CD14-positive monocyte (primary cell): ENCODE measurements around the gene PKP2. TPM values are rescaled to one million over a fixed set of nuclear protein-coding genes. Genes with fewer than 3 reads are reported as not detected.

Experiments
- DNase-seq, 3 donors: peaks; one replicate each; pipeline ENCODE4 v3.0.0-alpha.2; 2011 to 2022
- H2AFZ ChIP-seq: 2 replicates; pipeline ENCODE4 v1.6.0; 2012; ENCODE audit warnings: mild to moderate bottlenecking, low read depth, low read length, inconsistent platforms; ENCODE audit not compliant: insufficient read depth, poor library complexity, severe bottlenecking
- H3K27ac ChIP-seq, 2 donors: 1 replicate in 1 of 2; 2 replicates in 1 of 2; pipeline ENCODE4 v1.5.1; 2012 to 2013; ENCODE audit warnings: low read length in 2 of 2, control low read depth in 1 of 2, inconsistent platforms in 1 of 2, low read depth in 1 of 2, mild to moderate bottlenecking in 1 of 2
- H3K27me3 ChIP-seq, 2 donors: one replicate each; pipeline versions ENCODE4 v1.6.0 to v1.6.1; 2011 to 2013; ENCODE audit warnings: low read length in 2 of 2; ENCODE audit not compliant: control insufficient read depth in 2 of 2, insufficient read depth in 2 of 2
- H3K36me3 ChIP-seq, 2 donors: replicated peaks in 1 of 2; 1 replicate in 1 of 2; 2 replicates in 1 of 2; pipeline versions ENCODE4 v1.5.1 to v1.6.1; 2012 to 2013; ENCODE audit warnings: low read length in 2 of 2, control low read depth in 1 of 2, inconsistent platforms in 1 of 2, mild to moderate bottlenecking in 1 of 2; ENCODE audit not compliant: insufficient read depth in 2 of 2, control insufficient read depth in 1 of 2
- H3K4me1 ChIP-seq, 2 donors: 1 replicate in 1 of 2; 2 replicates in 1 of 2; pipeline versions ENCODE4 v1.5.1 to v1.6.1; 2012 to 2013; ENCODE audit warnings: low read length in 2 of 2, control low read depth in 1 of 2, inconsistent platforms in 1 of 2, mild to moderate bottlenecking in 1 of 2, moderate library complexity in 1 of 2; ENCODE audit not compliant: insufficient read depth in 2 of 2, control insufficient read depth in 1 of 2
- H3K4me2 ChIP-seq: replicated peaks from 2 replicates; pipeline ENCODE3; 2012; ENCODE audit warnings: low read length, moderate library complexity, mild to moderate bottlenecking; ENCODE audit not compliant: poor library complexity, severe bottlenecking; ENCODE audit errors: extremely low read depth
- H3K4me3 ChIP-seq, 3 experiments: fragments of 200-600 bp in 1 of 3; sonication (generic) in 1 of 3; replicated peaks in 1 of 3; 1 replicate in 2 of 3; 2 replicates in 1 of 3; pipeline ENCODE4 v1.5.1; 2011 to 2013; ENCODE audit warnings: low read length in 3 of 3, mild to moderate bottlenecking in 3 of 3, control low read depth in 2 of 3, low read depth in 2 of 3, inconsistent platforms in 1 of 3, moderate library complexity in 1 of 3
- H3K79me2 ChIP-seq: 2 replicates; pipeline ENCODE4 v1.6.0; 2012; ENCODE audit warnings: mild to moderate bottlenecking, control low read depth, inconsistent platforms, low read length, moderate library complexity; ENCODE audit not compliant: insufficient read depth
- H3K9ac ChIP-seq: 2 replicates; pipeline ENCODE4 v1.6.0; 2017; ENCODE audit warnings: low read length, mild to moderate bottlenecking; ENCODE audit not compliant: insufficient read depth, poor library complexity, severe bottlenecking
- H3K9me3 ChIP-seq, 2 donors: replicated peaks in 1 of 2; 1 replicate in 1 of 2; 2 replicates in 1 of 2; pipeline versions ENCODE4 v1.5.1 to v1.6.1; 2012 to 2013; ENCODE audit warnings: low read length in 2 of 2, control low read depth in 1 of 2; ENCODE audit not compliant: control insufficient read depth in 1 of 2, insufficient read depth in 1 of 2
- H4K20me1 ChIP-seq: 2 replicates; pipeline ENCODE4 v1.6.0; 2012; ENCODE audit warnings: mild to moderate bottlenecking, low read length, control low read depth, moderate library complexity; ENCODE audit not compliant: insufficient read depth
- H3K27ac Mint-ChIP-seq, 7 donors: one replicate each; pipeline ENCODE4 v1.8.0; 2020; ENCODE audit warnings: mild to moderate bottlenecking in 7 of 7, mixed read lengths in 7 of 7, moderate library complexity in 6 of 7, inconsistent platforms in 2 of 7
- H3K27me3 Mint-ChIP-seq, 3 donors: one replicate each; pipeline ENCODE4 v1.8.0; 2021 to 2022; ENCODE audit warnings: low read depth in 3 of 3, mild to moderate bottlenecking in 3 of 3, mixed read lengths in 3 of 3, moderate library complexity in 3 of 3, inconsistent platforms in 1 of 3
- H3K36me3 Mint-ChIP-seq, 2 donors: one replicate each; pipeline ENCODE4 v1.8.0; 2020; ENCODE audit warnings: mixed read lengths in 2 of 2, inconsistent platforms in 1 of 2, mild to moderate bottlenecking in 1 of 2
- H3K4me1 Mint-ChIP-seq: one replicate; pipeline ENCODE4 v1.8.0; 2020; ENCODE audit warnings: mild to moderate bottlenecking, mixed read lengths
- H3K4me3 Mint-ChIP-seq, 2 donors: one replicate each; pipeline ENCODE4 v1.8.0; 2020; ENCODE audit warnings: mild to moderate bottlenecking in 2 of 2, mixed read lengths in 2 of 2, moderate library complexity in 1 of 2
- H3K9me3 Mint-ChIP-seq, 7 donors: one replicate each; pipeline ENCODE4 v1.8.0; 2020 to 2022; ENCODE audit warnings: mixed read lengths in 7 of 7, mild to moderate bottlenecking in 6 of 7, moderate library complexity in 6 of 7, inconsistent platforms in 2 of 7
- WGBS: methylation state at CpG from one replicate; pipeline ENCODE4 v1.1.5; 2013; ENCODE audit warnings: missing lambda C conversion rate; ENCODE audit not compliant: insufficient coverage; 5-methylcytosine and 5-hydroxymethylcytosine counted together
- intact Hi-C, 2 donors: fragments of 100-400 bp; cut with micrococcal nuclease; formaldehyde crosslinking; loops; one replicate each; pipeline versions ENCODE4 v1.15.0 to v1.15.1; 2023
- polyA plus RNA-seq, 3 donors: library from polyadenylated mRNA; depleted of rRNA in 1 of 3; unstranded in 2 of 3; stranded (reverse) in 1 of 3; fragments of 300-500 nt in 2 of 3; fragments of >200 nt in 1 of 3; fragmentation: Illumina TruSeq in 2 of 3; gene quantifications; 1 replicate in 2 of 3; 2 replicates in 1 of 3; pipeline ENCODE4 v1.2.3, GENCODE V29; 2012 to 2021
- TF ChIP-seq, protein P1 (sequence below): fragments of 200-600 bp; IDR thresholded peaks from one replicate; pipeline ENCODE4 v1.8.0; 2022; ENCODE audit warnings: antibody characterized with exemption, mild to moderate bottlenecking

Gene PKP2
- polyA plus RNA-seq, 3 donors = 0.95 to 3.1 (median 2.9) TPM

- peaks cover 0 to 4% (median 1%) of the 10 kb centered on the region in 7 donors for H3K9me3 Mint-ChIP-seq
- TF ChIP-seq, protein P1, sequence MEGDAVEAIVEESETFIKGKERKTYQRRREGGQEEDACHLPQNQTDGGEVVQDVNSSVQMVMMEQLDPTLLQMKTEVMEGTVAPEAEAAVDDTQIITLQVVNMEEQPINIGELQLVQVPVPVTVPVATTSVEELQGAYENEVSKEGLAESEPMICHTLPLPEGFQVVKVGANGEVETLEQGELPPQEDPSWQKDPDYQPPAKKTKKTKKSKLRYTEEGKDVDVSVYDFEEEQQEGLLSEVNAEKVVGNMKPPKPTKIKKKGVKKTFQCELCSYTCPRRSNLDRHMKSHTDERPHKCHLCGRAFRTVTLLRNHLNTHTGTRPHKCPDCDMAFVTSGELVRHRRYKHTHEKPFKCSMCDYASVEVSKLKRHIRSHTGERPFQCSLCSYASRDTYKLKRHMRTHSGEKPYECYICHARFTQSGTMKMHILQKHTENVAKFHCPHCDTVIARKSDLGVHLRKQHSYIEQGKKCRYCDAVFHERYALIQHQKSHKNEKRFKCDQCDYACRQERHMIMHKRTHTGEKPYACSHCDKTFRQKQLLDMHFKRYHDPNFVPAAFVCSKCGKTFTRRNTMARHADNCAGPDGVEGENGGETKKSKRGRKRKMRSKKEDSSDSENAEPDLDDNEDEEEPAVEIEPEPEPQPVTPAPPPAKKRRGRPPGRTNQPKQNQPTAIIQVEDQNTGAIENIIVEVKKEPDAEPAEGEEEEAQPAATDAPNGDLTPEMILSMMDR = no peak
- Histone ChIP-seq H3K4me2 (no peak overlapping the region), H3K4me1 (no peaks in the 10 kb centered on the region), H3K36me3 (no peaks in the 10 kb centered on the region), H3K27ac (no peak overlapping the region), H3K9me3 (no peaks in the 10 kb centered on the region), H3K27me3 (peaks cover 0 to 4% of the 10 kb centered on the region in 2 donors), H2AFZ (no peak overlapping the region), H4K20me1 (no peaks in the 10 kb centered on the region), H3K4me3 (no peak overlapping the region), H3K79me2 (no peaks in the 10 kb centered on the region), H3K9ac (no peak overlapping the region)
- DNase-seq = no peak
- intact Hi-C loops = no loop called here
- WGBS = 93% methylated on average over 3 of the region's 10 CpGs
- H3K27ac Mint-ChIP-seq = no peak overlapping the region
- H3K4me3 Mint-ChIP-seq = no peak overlapping the region
- peaks cover 0 to 9% (median 9%) of the 10 kb centered on the region in 3 donors for H3K27me3 Mint-ChIP-seq
- peaks cover 4% of the 10 kb centered on the region for H3K4me1 Mint-ChIP-seq
- H3K36me3 Mint-ChIP-seq = no peaks in the 10 kb centered on the region
Observed at GRCh38 chr12:32907898-32908476, 11.4 kb upstream of the PKP2 start.

DNA sequence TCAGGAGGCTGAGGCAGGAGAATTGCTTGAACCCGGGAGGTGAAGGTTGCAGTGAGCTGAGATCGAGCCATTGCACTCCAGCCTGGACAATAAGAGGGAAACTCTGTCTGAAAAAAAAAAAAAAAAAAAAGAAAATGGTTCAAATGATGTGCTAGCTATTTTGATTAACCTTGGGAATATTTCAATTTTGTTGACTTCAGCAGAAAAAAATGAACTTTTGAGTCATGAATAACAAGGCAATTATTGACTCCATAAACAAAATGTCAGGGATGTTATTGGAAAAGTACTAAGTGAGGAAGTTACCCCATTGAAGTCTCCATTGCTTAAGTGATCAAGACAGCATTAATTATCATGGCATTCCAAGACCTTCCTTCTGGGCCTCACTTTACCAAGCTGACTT, 10.6 kb upstream of the PKP2 start:
- no peak overlapping the region for H3K4me3 Mint-ChIP-seq
- WGBS = no CpG with 5 or more reads among the region's 2 CpGs

More for the DNA sequence above, 10.6 kb upstream of the PKP2 start:
- no peak for DNase-seq
- H3K9ac ChIP-seq = no peak overlapping the region
- H2AFZ ChIP-seq = no peak overlapping the region
- Mint-ChIP-seq H3K4me1 (peaks cover 4% of the 10 kb centered on the region), H3K36me3 (no peaks in the 10 kb centered on the region), H3K27ac (no peak overlapping the region), H3K27me3 (peaks cover 0 to 9% (median 9%) of the 10 kb centered on the region in 3 donors), H3K9me3 (peaks cover 0 to 4% (median 1%) of the 10 kb centered on the region in 7 donors)
- H3K9me3 ChIP-seq = no peaks in the 10 kb centered on the region
- H3K4me1 ChIP-seq = no peaks in the 10 kb centered on the region
- no peak overlapping the region for H3K27ac ChIP-seq
- H4K20me1 ChIP-seq = no peaks in the 10 kb centered on the region
- no peaks in the 10 kb centered on the region for H3K79me2 ChIP-seq
- no peak overlapping the region for H3K4me3 ChIP-seq
- peaks cover 0 to 4% of the 10 kb centered on the region in 2 donors for H3K27me3 ChIP-seq
- no peak overlapping the region for H3K4me2 ChIP-seq
- intact Hi-C loops = no loop called here
- TF ChIP-seq, protein P1 = no peak
- H3K36me3 ChIP-seq = no peaks in the 10 kb centered on the region
